Hematopoietic multipotent progenitor cell treated with erythropoietin and hydrocortisone succinate and interleukin-3 and kit ligand, for 17 days (in vitro differentiated cells): ENCODE results near the gene TF.

ENCODE experiments used
- DNase-seq: peaks from one replicate; pipeline ENCODE4 v3.0.0-alpha.2; 2015; ENCODE audit warnings: low spot score

The TF gene

DNA sequence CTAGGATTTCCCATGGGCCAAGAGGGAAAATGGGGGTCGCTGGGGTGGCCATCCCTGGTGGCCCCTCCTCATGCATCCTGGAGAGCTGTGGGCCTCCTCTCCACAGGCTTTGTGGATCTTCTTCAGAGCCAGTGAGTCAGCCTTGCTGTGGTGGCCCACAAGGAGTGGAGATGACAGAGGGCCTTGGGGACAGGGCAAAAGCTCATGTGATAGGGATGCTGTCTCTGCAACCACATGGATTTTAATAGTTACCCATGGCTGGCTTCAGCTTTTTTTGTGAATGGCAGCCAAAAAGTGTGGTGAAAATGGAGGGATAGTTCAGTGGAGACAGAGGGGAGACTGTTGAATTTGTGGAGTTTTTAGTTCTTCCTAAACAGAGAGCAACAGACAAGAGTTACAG lies 1.2 kb downstream of the TF start:
- DNase-seq = no peak

DNA sequence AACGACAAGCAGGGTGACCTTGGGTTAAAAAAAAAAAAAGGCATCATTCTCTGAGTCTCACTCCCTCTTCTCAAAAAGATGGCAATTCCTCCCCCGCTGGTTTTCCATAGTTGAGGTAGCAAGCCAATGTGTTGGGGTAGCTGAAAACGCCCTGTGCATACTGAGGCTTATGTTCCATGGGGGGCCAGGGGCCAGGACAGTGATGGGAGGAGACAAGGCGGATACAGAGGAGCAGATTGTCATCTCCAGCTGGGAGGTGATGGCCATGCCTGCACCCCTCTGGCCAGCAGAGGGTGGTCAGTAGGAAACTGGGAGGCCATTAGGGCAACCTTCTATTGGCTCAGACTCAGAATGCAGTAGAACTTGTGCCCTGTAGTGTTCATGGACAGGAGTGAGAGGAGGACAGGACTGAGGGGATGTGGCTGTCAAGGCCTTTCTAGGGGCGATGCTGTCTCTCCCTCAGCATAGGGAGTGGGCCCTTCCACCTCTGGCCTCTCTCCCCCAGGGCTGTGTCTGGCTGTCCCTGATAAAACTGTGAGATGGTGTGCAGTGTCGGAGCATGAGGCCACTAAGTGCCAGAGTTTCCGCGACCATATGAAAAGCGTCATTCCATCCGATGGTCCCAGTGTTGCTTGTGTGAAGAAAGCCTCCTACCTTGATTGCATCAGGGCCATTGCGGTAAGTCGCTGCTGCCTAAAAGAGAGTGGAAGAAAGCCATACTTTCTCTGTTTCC lies 1.9 kb downstream of the TF start:
- DNase-seq = no peak

DNA sequence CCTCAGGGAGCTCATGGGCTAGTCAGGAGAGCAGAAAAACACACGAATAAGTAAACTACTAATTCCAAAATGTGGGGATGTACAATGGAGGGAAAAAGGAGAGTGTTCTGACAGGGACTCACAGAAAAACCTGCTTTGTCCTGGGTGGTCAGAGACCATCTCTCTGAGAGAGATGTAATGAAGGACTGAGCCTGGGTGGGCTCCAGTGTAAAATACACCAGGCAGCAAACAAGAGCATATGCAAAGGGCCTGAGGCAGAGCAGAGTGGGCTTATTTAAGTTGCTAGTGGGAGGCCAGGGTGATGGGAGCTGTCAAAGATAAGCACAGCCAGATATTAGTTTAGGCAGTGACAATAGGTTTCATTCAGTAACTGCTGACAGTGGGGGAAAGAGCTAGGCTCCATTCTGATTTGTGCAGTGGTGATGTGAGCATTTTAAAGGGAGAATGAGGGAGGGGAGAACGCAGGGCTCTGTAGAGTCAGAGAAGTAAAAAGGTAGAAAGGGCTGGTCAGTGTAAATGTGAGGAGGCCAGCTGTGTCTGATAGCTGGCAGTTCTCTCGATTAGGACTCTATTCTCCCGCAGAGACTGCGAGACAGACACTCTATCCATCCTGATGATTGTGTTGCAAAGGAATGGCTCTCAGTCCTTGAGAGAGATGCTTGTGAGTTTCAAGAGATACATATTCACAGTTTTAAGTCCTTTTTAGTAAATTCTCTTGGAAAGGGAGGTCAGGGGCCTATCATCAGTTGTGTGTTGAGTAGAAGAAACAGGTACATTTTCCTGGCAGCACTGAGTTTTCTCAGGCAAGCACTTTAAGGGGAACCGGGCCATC lies 3.5 kb downstream of the TF start:
- DNase-seq = no peak

DNA sequence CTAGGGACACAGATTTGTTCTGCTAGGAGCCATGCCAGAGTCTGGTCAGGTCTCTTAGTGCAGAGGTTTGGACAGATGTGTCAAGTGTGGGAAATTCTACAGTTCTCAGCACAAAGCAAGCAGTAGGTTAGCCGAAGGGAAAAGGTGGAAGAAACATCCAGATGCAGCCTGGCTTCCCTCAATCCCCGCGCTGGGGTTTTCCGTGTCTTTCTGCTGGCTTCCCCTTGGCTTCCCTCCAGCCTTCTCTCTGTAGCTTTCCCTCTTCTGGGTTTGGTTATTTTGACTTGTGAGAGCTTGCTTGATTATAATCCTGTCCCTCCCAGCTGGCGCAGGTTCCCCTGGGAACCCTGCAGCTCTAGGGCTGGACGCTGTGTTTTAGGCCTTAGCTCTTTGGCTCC lies 4.1 kb downstream of the TF start:
- no peak for DNase-seq

DNA sequence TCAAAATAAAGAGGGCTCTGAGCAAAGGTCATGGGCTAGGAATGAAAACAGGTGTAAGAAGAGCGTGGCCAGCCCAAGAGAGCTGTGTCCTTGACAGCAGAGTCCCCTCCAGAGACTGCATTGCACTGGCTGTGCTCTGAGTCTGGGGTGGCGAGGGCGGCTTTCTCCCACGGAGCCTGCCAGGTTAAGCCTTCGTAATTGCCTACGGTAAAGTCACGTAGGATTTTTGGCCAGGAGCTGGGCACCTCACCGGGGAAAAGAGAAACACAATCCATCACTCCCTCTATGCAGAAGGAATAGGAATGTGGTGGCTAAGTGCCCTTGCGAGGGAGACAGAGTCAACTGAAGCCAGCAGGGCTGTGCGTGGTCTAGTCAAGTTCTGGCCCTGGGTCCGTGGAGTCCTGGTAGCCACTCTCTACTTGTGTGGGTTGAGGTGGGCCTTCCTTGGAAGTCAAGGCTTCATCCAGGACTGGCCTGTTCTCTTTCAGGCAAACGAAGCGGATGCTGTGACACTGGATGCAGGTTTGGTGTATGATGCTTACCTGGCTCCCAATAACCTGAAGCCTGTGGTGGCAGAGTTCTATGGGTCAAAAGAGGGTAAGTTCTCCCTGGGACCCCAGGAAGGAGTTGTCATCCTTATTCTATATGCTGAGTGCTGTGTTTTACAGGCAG lies 7.0 kb downstream of the TF start:
- no peak for DNase-seq

DNA sequence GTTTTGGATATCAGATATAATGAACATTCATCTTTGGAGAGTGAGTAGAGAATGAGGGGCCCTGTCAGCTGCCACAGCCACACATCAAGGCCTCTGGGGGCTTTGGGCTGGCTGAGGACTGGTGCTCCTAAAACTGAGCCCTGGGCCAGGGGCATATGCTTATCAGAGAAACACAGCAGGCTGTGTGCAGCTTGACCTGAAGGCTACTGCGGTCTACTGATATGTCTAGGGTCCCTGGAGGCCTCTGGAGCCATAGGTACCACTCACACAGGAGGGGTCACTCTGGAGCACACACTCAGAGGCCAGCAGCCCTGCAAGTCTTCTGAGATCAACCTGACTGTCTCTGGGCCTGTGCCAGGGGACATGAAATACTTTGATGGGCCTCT lies 7.6 kb downstream of the TF start:
- DNase-seq = no peak

DNA sequence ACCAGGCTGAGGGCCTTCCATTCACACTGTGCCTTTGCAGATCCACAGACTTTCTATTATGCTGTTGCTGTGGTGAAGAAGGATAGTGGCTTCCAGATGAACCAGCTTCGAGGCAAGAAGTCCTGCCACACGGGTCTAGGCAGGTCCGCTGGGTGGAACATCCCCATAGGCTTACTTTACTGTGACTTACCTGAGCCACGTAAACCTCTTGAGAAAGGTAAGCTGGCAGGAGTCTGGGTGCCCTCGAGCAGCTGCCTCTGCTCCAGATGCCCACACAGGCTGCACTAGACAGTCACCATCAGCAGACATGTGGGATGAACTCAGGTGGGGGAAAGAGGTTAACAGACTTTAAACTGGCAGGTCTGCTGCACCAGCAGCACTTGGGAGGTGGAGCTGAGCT lies 8.3 kb downstream of the TF start:
- DNase-seq = no peak

DNA sequence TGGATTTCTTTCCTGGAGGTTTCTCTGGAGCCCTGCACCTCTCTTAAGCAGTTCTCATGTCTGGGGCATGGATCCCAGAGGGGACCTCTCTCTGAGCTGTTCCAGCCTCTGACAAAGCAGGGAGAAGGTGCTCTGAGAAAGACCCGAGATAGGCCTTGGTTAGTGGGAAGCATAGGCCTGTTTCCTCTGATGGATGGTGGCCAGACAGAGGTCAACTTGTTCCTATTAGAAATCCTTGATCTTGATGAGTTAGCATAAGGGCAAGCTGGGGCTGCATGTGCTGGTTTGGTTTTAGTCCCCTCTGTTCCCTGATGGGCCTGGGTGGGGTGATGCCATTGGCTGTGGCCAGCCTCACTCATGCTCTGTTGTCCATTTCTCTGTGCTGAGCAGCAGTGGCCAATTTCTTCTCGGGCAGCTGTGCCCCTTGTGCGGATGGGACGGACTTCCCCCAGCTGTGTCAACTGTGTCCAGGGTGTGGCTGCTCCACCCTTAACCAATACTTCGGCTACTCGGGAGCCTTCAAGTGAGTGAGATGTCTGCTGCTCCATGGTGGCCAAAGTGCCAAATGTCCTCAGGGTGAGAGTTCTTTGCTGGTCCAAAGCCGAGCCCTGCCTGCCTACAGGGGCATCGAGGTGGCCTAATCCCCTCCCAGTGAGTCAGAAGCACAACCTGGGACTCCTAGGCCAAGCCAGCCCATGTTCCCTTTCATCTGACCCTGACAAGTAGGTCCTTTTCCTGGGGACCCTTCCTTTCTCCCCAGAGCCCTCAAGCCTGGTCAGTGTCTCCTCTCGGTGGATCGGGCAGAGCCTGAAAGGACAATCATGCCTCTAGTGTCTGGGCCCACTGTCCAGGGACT lies 9.0 kb downstream of the TF start:
- DNase-seq = no peak

DNA sequence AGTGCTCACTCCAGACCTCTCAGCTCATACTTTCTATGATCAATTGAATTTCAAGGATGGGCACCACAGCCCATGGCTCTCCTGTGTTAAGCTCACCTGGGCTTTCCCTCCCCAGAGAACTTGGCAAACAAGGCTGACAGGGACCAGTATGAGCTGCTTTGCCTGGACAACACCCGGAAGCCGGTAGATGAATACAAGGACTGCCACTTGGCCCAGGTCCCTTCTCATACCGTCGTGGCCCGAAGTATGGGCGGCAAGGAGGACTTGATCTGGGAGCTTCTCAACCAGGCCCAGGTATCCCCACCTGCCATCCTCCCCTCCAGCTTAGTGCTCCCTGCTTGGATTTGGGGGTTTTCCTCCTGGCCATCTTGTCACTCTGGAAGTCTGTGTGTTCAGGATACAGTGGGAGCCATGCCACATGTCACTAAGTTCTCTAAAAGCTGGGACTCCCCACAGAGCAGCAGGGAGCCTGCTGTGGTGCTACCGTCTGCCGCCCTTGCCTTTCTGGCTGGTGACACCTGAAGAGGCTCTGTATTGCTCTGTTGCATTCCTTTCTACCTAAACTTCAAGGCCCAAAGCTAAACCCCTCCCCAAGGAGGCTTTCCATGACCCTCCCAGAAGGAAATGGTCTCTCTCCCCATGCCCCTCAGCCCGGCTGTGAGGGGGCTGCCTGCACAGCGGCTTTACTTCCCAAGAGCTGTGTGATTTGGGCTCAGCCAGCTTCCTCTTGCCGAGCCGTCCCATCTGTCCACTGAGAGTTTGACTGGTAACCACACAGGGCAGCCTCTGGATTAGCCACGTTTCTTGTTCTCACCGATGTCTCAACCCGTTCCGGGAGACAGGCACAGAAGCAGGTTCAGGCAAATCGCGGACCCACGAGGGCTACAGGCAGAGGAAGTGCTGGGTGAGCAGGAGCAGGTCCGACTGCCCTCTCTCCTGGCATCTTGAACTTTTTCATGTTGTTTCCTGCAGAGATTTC lies 10.8 kb downstream of the TF start:
- no peak for DNase-seq

DNA sequence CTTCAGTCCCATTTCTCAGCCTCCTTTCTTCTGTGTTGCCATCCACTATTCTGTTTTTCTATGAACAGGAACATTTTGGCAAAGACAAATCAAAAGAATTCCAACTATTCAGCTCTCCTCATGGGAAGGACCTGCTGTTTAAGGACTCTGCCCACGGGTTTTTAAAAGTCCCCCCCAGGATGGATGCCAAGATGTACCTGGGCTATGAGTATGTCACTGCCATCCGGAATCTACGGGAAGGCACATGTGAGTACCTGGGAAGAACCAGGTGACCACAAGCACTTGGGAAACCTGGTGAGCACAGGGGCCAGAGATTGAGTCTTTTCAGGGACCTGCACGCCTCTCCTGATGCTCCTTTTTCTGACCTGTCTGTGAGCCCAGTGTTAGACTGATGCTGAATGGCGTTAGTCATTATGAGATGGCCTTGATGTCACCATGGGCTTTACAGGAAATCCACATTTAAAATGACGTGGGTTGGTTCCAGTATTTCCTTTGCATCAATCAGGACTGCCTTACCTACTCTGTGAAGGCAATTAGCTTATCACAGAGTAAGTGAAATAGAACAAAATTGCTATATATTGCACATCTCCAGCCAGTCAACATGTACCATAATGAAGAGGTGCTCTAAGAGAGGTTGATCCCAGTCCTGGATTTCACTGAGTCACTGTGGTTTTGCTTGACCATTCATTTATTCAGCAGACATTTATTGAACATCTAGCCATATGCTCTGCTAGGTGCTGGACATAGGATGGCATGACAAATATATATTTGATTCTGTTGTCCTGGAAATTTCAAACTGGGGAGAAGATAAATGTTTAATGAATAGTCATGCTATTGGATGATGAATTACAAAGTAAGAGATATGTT lies 11.7 kb downstream of the TF start:
- DNase-seq = no peak

DNA sequence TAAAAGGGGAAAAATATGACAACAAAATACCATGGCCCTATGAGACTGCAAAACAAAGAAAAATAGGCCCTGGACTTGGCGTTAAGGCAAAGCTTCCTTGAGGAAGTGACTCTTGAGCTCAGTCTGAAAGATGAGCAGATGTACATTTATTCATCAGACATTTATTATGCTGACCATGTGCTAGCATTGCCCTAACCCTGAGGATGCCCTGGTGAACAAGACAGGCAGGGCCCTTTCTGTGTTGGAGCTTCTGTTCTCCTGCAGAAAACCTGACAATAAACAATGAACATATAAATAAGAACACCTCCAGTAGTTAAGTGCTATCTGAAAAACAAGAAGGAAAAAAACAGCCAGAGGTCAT lies 12.4 kb downstream of the TF start:
- no peak for DNase-seq

DNA sequence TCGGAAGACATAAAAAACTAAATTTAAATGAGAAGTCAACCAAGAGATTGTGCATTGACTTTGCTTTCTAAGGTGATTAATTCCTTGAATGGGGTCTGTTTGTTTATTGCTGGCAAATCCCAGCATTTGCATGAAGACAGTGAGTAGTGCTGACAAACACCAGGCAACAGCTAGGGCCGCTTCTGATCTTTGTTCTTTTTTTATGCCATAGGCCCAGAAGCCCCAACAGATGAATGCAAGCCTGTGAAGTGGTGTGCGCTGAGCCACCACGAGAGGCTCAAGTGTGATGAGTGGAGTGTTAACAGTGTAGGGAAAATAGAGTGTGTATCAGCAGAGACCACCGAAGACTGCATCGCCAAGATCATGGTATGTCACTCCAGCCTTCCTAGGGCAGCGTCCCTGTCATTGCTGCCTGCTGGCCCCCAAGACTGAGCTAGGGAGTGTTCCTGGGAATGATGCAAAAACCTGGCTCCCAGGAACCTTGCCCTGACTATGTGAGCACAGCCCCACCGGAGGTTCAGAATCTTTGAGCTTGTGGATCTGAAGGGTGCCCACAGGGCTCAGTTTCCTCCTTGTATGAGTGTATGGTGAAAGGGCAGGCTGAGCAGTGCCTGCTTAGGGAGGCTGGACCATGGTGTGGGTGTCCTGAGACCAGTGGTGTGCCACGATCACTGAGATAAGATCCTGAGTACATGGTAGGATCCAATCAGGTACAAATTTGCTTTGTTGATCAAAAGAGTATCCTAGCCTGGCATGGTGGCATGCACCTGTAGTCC lies 13.0 kb downstream of the TF start:
- no peak for DNase-seq

DNA sequence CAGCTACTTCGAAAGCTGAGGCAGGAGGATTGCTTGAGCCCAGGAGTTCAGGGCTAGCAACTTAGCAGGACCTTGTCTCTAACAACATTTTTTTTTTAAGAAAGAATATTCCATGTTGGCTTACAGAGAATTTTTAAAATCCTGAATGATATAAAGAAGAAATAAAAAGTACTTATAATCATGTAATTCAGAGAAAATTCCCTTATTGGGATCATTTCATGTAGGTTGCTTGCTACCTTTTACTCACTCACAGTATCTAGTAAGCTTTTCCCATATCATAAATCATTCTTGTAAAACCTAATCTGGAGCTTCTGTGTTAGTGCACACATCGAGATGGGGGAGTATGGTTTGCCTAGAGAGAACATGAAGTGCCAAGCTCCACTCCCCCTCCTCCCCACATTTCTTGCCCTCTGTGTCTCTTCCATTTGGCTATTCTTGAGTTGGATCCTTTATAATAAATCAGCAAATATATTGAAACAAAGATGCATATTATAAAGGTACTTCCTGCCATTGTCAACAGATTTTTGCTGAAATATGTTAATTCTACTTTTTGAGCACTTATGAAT lies 13.6 kb downstream of the TF start:
- no peak for DNase-seq

DNA sequence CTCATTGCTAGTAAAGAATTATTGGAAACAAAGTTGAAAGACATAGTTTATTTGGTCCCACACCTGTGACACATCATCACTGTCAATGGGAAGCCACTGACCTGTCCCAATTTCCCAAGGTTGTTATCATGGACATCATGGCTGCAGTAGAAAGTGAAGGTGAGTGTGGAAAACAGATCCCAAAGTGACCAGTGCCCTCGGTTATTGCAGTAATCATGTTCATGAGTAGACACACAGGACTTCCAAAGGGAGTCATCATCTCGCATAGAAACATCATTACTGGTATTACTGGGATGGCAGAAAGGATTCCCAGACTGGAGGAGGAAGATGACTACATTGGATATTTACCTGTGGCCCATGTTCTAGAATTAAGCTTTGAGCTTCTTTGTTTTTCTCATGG lies 14.7 kb downstream of the TF start:
- DNase-seq = no peak

DNA sequence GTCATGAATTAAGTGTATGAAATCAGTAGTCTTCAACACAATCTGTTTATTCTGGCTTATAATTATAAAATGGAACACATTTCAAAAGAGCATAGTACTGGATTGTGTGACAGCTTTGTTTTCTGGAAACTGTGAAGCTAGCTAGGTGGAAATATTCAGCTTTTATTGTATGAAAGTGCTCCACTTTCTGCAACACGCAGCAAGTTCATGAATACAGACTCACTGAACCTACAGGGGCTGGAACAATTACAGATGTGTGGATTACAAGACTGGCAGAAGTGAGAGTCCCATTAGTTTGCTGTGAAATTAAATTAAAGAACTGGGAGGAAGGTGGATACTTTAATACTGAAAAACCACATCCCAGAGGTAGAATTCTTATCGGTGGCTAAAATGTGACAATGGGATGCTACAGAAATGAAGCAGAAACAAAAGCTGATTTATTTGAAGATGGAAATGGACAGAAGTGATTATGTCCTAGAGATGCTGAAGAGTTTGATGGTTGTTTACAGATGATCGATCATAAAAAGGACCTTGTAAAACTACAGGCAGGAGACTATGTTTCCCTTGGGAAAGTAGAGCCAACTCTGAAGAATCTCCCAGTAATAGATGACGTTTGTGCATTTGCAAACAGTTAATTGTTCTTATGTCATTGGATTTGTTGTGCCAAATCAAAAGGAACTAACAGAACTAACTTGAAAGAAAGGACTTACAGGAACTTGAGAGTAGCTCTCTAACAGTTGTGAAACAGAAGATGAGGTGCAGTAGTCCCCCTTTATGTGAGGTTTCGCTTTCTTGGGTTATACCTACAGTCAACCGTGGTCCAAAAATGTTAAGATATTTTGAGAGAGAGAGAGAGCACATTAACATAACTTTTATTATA lies 15.7 kb downstream of the TF start:
- no peak for DNase-seq

DNA sequence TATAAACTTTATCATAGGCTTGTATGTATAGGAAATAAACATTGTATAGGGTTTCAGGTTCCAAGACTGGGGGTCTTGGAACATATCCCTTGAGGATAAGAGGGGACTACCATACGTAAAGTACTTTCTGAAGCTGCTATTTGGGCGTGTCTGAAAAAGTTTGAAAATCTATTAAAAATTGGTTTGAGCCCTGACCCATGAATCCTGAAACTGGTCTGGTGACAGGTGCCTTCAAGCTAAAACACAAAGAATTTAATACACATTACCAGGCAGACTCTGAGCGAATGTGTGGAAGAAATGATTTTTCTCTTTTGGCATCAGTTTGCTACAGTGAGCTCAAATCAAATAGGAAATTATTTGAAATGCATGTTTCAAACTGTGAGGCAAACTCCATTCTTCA lies 16.3 kb downstream of the TF start:
- no peak for DNase-seq

DNA sequence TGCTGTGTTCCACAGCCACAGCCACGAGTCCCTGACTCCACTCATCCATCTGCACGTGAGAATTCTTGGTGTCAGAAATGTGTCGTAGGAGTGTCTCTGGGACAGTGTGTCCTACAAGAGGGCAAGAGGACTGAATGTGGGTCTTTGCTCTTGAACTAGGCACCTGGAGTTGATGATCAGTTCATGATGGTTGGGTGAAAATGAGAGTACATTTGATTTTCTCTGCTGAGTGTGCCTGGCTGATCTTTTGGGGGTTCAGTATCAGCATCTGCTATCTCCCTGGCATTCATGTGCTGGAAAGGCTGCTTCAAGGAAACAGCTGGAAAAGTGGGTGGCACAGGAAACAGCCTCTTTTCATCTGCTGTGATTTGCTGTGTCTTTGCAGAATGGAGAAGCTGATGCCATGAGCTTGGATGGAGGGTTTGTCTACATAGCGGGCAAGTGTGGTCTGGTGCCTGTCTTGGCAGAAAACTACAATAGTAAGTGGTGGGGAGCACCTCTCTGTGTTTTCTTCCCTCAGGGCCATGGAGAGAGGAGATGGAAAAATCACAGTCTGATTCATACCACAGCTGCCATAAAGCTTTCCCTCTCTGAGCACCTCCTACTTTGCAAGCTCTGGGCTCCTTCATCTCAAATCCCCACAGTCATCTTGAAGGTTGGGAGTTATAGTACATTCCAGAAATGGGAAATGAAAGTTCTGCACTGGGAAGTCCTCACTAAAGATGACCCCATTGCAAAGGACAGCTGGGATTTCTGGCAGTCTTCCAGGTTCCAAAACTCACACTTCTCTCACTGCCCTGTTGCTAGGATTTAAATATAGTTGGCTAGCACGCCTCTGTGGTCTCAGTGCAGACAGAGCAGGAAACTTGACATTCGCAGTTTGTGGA lies 17.8 kb downstream of the TF start:
- DNase-seq = no peak
